ENCODE data around the gene TTC28. TPM values are rescaled to one million over a fixed set of nuclear protein-coding genes. Genes with fewer than 3 reads are reported as not detected.

The TTC28 gene
- total RNA-seq, 2 experiments from 2014 or later: 1.6 to 1.9 TPM

DNA sequence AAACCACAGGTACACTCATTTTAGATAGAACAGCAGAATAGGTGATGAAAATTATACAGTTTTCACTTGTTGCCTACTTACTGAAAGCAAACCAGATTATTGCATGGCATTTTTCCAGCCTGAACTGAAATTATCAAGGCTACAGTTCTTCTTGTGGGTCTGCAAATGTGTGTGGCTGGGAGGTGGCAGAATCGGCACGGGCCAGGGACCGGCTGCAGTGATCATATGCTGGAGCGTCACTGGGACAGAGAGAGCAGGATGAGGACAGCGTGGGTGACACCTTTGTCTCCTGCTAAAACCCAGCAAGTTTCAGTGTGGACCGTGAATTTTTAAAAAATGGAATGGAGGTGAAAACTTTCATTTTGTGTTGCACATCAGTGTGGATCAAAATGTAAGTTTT is 701.3 kb downstream of the TTC28 start:
- H3K9me3 Mint-ChIP-seq: no peaks in the 10 kb centered on the region
- H3K4me1 Mint-ChIP-seq (ENCODE audit: low read depth): no peaks in the 10 kb centered on the region
- no peaks in the 10 kb centered on the region for H3K27me3 Mint-ChIP-seq (ENCODE audit: low read depth)
- CTCF ChIA-PET: interaction anchor here (0.6 kb wide), 1 partner anchor 1366 kb away, joined by 4 read pairs; no protein-coding TSS in a partner anchor
- DNase-seq: no peak
- peaks cover 2% of the 10 kb centered on the region for H3K36me3 Mint-ChIP-seq (ENCODE audit: low read depth)
- intact Hi-C loops (cut with micrococcal nuclease): no loop called here
- no peak overlapping the region for H3K4me3 Mint-ChIP-seq
- H3K27ac Mint-ChIP-seq: no peak overlapping the region

DNA sequence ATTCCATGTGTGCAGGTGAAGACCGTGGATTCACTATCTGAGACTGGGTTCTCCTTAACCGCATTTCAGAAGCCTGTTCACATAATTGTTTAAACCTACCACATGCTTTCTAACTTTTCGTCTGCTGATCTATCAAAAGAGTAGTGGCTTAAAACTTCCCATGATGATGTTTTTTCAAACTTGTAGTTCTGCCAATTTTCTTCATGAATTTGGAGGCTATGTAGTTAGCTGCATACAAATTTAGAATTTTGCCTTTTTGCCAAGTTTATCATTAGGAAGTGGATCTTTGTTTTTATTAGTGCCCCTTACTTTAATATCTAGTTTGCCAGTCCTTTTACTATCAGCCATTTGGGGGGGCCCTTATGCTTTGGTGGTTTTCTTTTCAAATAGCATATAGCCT is 703.1 kb downstream of the TTC28 start:
- peaks cover 2% of the 10 kb centered on the region for H3K36me3 Mint-ChIP-seq (ENCODE audit: low read depth)
- no peak overlapping the region for H3K4me3 Mint-ChIP-seq
- CTCF ChIA-PET: no interaction called here
- no peaks in the 10 kb centered on the region for H3K4me1 Mint-ChIP-seq (ENCODE audit: low read depth)
- H3K27ac Mint-ChIP-seq: no peak overlapping the region
- DNase-seq: no peak
- intact Hi-C loops (cut with micrococcal nuclease): no loop called here
- H3K9me3 Mint-ChIP-seq: peaks cover 3% of the 10 kb centered on the region
- H3K27me3 Mint-ChIP-seq (ENCODE audit: low read depth): no peaks in the 10 kb centered on the region

DNA sequence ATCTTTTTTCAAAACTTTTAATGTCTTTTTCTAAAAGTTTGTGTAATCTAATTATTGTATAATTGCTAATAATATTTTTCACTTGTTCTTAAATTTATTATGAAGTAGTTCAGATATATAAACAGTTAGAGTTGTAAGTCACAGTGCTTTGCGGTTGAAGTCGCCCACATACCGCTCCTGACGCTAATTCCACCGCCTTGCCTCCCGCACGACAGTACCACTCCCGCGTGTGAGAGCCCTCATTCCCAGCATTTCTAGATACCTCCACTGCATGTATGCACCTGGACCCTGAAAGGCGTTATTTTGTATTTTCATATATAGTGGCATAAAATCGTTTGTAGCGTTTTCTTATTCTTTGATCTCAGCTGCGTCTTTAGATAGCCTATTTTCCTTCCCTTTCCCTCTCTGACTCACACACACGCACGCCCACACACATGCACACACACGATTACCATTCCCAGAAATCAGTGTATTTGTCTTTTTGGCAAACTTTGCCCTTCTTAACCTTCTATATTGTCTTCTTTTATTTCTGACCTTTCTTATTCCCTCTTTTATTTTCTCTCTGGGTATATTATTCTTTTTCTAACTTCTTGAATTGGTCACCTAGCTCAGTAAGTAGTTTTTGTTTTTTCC is 704.1 kb downstream of the TTC28 start:
- Mint-ChIP-seq H3K27me3 (ENCODE audit: low read depth) (no peaks in the 10 kb centered on the region), H3K27ac (no peak overlapping the region), H3K4me3 (no peak overlapping the region), H3K36me3 (ENCODE audit: low read depth) (peaks cover 4% of the 10 kb centered on the region), H3K9me3 (peaks cover 3% of the 10 kb centered on the region), H3K4me1 (ENCODE audit: low read depth) (no peaks in the 10 kb centered on the region)
- no peak for DNase-seq
- CTCF ChIA-PET: no interaction called here
- intact Hi-C loops (cut with micrococcal nuclease): no loop called here

DNA sequence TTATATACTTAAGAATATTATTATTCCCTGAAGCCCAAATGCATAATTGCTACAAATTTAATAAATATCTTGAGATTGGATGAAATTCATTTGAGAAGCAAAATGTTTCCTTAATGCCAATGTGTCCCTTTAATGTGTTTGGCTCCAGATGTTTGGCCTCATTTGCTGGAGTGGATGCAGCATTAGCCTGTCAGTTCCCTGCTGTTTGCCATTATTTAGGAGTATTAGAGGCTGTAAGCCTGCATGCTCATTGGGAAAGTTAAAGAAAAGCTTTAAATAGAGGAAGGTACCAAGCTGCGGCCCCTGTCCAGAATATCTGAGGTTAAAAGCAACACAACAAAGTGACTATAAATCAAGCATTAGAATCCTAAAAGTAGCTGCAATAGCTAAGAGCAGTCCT is 705.8 kb downstream of the TTC28 start:
- no peak overlapping the region for H3K4me3 Mint-ChIP-seq
- CTCF ChIA-PET: interaction anchor here (0.8 kb wide), 1 partner anchor 87 kb away, joined by 3 read pairs; no protein-coding TSS in a partner anchor
- H3K27ac Mint-ChIP-seq: no peak overlapping the region

DNA sequence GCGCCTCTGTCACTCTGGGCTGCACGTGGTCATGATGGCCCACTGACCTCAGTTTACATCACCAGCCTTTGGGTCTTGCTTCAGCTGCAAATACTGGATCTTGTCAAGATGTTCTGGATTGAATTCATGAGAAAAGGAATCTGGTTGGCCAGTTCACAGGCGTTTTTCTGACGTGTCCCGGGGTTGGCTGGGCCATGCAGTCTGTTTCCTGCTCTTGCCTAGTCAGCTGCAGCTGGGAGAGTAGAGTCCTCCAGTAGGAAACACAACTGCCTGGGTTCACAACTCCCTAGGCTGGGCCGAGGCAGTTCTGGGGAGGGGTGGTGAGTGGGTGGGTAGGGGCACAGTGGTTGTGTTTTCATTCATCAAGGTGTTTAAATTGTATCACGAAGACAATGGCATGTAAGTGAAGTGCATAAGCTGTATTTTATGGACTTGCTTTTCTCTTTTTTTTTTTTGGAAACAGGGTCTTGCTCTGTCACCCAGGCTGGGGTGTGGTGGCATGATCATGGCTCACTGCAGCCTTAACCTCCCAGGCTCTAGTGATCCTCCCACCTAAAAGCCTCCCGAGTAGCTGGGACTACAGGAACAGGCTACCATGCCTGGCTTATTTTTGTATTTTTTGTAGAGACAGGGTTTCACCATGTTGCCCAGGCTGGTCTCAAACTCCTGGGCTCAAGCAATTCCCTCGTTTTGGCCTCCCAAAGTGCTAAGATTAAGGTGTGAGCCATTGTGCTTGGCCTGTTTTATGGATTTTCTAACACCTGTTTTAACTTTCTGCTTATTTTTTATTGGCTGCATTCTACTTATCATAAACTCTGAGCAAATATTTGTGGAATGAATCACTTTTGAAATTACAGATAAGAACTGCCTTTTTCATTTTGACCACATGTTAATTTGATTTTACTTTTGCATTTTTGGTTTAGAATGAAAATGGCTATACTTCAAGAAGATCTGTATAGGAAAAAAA is 706.6 kb downstream of the TTC28 start:
- Mint-ChIP-seq H3K9me3 (peaks cover 5% of the 10 kb centered on the region), H3K4me3 (no peak overlapping the region), H3K27me3 (ENCODE audit: low read depth) (no peaks in the 10 kb centered on the region), H3K4me1 (ENCODE audit: low read depth) (no peaks in the 10 kb centered on the region), H3K36me3 (ENCODE audit: low read depth) (peaks cover 15% of the 10 kb centered on the region), H3K27ac (no peak overlapping the region)
- CTCF ChIA-PET: interaction anchor here (0.6 to 1.5 kb wide), 2 partner anchors 10 to 160 kb away, joined by 3 read pairs; no protein-coding TSS in a partner anchor
- DNase-seq: no peak
- intact Hi-C loops (cut with micrococcal nuclease): no loop called here

More for the DNA sequence above, 705.8 kb downstream of the TTC28 start:
- H3K27me3 Mint-ChIP-seq (ENCODE audit: low read depth): no peaks in the 10 kb centered on the region
- no peak for DNase-seq
- intact Hi-C loops (cut with micrococcal nuclease): no loop called here
- H3K36me3 Mint-ChIP-seq (ENCODE audit: low read depth): peaks cover 13% of the 10 kb centered on the region
- H3K9me3 Mint-ChIP-seq: peaks cover 5% of the 10 kb centered on the region
- no peaks in the 10 kb centered on the region for H3K4me1 Mint-ChIP-seq (ENCODE audit: low read depth)

DNA sequence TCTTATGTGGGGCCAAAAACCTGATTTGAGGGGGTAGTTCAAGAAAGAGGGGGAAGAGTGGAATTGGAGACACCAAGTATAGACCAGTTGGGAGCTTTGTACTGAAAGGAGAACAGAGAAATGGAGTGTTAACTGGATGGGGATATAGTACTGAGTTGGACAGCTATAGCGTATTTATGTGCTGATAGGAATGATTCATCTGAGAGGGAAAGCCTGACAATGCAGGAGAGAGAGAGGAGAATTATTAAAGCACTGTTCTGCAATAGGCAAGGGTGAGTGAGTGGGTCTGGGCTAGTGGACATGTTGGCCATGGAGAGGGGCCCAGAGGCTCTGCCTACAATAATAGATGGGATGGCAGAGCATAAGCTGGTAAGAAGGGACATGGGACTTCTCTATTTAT is 707.7 kb downstream of the TTC28 start:
- Mint-ChIP-seq H3K4me3 (no peak overlapping the region), H3K36me3 (ENCODE audit: low read depth) (peaks cover 15% of the 10 kb centered on the region), H3K27ac (no peak overlapping the region), H3K9me3 (peaks cover 5% of the 10 kb centered on the region), H3K4me1 (ENCODE audit: low read depth) (no peaks in the 10 kb centered on the region), H3K27me3 (ENCODE audit: low read depth) (no peaks in the 10 kb centered on the region)
- intact Hi-C loops (cut with micrococcal nuclease): no loop called here
- CTCF ChIA-PET: interaction anchor here (1.5 kb wide), 1 partner anchor 11 kb away, joined by 3 read pairs; no protein-coding TSS in a partner anchor
- no peak for DNase-seq

DNA sequence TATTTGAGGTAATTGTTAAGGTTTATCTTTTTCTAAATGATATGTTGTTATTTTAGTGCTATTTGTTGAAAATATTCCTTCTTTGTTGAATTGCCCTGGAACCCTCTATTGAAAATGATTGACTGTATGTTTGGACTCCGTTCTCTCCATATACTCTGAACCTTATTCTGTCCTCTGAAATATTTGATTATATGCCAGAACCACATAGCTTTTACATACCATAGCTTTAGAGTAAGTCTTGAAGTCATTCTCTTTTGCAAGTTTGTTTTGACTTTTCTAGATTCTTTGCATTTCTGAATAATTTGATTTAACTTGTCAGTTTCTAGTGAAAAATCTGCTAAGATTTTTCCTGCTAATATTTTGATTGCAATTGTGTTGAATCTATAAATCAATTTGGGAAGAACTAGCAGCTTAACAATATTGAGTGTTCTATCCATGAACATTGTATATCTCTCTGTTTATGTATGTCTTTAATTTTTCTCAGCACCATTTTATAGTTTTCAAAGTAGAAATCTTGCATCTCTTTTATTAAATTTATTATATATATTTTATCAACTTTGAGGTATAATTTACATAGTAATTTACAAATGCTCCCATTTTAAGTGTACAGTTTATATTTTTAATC is 708.9 kb downstream of the TTC28 start:
- H3K27me3 Mint-ChIP-seq (ENCODE audit: low read depth): no peaks in the 10 kb centered on the region
- peaks cover 5% of the 10 kb centered on the region for H3K9me3 Mint-ChIP-seq
- H3K36me3 Mint-ChIP-seq (ENCODE audit: low read depth): peaks cover 15% of the 10 kb centered on the region
- intact Hi-C loops (cut with micrococcal nuclease): no loop called here
- DNase-seq: no peak
- H3K4me1 Mint-ChIP-seq (ENCODE audit: low read depth): no peaks in the 10 kb centered on the region
- CTCF ChIA-PET: no interaction called here
- H3K4me3 Mint-ChIP-seq: no peak overlapping the region
- H3K27ac Mint-ChIP-seq: no peak overlapping the region

DNA sequence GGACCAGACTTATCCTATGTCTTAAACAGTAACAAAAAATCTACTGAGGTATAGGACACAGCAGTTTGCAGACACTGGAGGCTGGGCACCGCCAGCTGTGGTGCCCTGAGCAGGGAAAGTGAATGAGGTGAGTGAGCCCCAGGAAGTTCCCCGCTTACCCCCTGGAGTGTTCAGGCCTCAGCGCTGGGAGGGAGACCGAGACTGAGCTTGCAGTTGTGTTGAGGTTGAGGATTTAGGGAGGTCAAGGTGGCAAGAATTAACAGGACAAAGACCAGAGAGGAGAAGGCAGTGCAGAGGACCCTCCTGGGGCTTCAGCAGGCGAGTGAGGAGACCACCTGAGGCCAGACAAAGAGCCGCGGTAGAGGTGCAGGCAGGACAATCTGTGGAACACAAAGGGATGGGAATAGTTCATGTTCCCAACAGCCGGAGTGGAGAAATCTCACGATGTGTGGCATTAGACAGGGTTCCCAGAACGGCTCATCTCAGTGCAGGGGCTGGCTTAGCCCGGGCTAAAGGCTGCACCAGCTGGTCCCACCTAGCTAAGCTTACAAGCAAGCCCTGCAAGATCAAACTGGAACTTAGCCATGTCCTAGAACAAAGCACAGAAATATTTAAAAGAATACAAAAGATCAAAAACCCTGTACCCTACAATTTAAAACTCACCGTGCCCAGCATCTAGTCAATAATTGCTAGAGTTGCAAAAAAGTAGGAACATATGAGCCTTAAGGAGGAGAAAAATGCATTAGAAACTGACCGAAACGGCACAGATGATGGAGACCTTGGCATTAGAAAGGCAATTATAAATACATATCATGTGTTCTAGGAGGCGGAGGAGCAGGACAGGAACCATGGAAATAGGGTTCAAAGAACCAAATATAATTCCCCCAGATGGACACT is 713.2 kb downstream of the TTC28 start:
- no peaks in the 10 kb centered on the region for H3K4me1 Mint-ChIP-seq (ENCODE audit: low read depth)
- no peak overlapping the region for H3K4me3 Mint-ChIP-seq
- H3K27me3 Mint-ChIP-seq (ENCODE audit: low read depth): no peaks in the 10 kb centered on the region
- no peak overlapping the region for H3K27ac Mint-ChIP-seq
- no peak for DNase-seq
- CTCF ChIA-PET: no interaction called here
- intact Hi-C loops (cut with micrococcal nuclease): no loop called here
- peaks cover 3% of the 10 kb centered on the region for H3K9me3 Mint-ChIP-seq
- H3K36me3 Mint-ChIP-seq (ENCODE audit: low read depth): peaks cover 13% of the 10 kb centered on the region

DNA sequence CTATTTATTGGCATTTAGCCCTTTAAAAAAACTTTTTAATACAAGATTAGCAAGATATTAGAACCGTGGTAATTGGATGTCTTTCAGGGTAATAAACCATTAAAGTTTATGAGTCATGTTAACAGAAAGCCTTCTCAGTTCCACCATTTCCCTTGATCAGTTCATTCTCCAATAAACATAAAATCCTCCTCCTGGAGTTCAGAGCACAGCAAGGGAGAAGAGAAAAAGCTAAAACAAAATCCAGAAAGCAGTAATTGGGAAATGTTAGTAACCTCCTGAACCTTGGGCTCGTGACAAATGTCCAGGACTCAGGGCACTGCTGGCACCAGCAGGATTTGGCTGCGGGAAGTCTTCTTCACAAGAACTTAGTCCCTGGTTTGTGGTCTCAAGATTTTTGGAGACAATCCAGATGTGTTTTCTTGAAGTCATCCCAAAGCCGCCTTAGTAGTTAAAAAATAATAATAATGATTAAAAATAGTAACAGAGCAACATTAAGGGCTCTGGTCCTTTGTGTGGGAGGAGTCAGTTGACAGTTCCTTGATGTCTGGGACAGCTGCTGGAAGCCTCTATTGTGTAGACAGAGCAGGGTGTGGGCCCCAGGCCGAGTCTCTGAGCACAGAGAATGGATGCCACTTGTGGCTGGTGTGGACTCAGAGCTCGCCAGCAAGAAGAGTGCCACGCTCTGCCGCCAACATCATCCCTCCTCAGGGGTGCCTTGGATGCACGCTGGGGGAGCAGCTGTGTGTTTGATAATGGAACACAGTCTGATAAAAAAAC is 717.2 kb downstream of the TTC28 start:
- no peak overlapping the region for H3K27ac Mint-ChIP-seq
- CTCF ChIA-PET: no interaction called here
- H3K4me1 Mint-ChIP-seq (ENCODE audit: low read depth): no peaks in the 10 kb centered on the region
- H3K36me3 Mint-ChIP-seq (ENCODE audit: low read depth): peaks cover under 1% of the 10 kb centered on the region
- no peaks in the 10 kb centered on the region for H3K27me3 Mint-ChIP-seq (ENCODE audit: low read depth)
- intact Hi-C loops (cut with micrococcal nuclease): no loop called here
- H3K9me3 Mint-ChIP-seq: no peaks in the 10 kb centered on the region
- H3K4me3 Mint-ChIP-seq: no peak overlapping the region
- DNase-seq: no peak

DNA sequence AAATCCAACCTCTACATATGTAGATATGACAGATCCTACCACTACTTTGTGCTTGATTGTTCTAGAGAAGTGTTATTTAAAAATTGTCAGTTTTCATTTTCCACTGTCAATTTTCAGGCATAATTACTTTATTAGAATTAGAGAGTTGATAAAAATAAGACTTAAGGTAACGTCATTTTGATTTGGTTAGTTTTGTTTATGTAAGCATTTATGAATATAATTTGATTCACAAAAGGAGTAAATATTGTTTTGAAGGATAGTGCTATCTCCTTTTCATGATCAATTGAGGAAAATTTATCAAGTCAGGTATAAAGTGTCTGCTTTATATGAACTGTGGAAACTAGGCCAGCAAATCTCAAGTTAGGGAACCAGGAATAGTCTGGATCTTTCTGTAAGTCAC is 718.0 kb downstream of the TTC28 start:
- Mint-ChIP-seq H3K27ac (no peak overlapping the region), H3K27me3 (ENCODE audit: low read depth) (no peaks in the 10 kb centered on the region), H3K4me3 (no peak overlapping the region), H3K9me3 (no peaks in the 10 kb centered on the region), H3K36me3 (ENCODE audit: low read depth) (peaks cover 1% of the 10 kb centered on the region), H3K4me1 (ENCODE audit: low read depth) (no peaks in the 10 kb centered on the region)
- DNase-seq: no peak
- intact Hi-C loops (cut with micrococcal nuclease): no loop called here
- CTCF ChIA-PET: no interaction called here

DNA sequence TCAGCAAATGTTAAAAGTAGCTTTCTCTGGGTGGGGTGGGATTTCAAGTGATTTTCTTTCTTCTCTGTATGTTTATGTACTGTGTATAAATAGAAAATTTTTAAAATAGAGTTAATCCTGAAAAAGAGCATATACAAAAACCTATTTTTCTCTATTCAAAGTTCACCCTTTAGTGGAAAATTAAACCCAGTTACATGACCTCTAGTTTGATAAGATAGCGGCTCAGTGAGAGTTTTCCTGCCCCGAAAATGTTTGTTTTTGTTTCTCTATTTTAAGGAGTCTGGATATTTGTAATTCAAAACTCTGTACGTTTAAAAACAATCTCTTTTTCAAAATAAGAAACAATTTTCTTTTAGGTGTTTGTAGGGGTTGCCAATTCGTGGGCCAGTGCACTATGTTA is 718.5 kb downstream of the TTC28 start:
- Mint-ChIP-seq H3K27ac (no peak overlapping the region), H3K4me1 (ENCODE audit: low read depth) (no peaks in the 10 kb centered on the region), H3K9me3 (no peaks in the 10 kb centered on the region), H3K27me3 (ENCODE audit: low read depth) (no peaks in the 10 kb centered on the region), H3K4me3 (no peak overlapping the region), H3K36me3 (ENCODE audit: low read depth) (peaks cover 1% of the 10 kb centered on the region)
- intact Hi-C loops (cut with micrococcal nuclease): no loop called here
- no peak for DNase-seq
- CTCF ChIA-PET: no interaction called here

Data from activated naive CD4-positive, alpha-beta T cell treated with anti-CD3 and anti-CD28 coated beads for 36 hours (primary cell).